Esophagus squamous epithelium (tissue), 5 donors: ENCODE data around the gene PALM3. TPM values are rescaled to one million over a fixed set of nuclear protein-coding genes. Genes with fewer than 3 reads are reported as not detected.
A peak's percentile ranks its signal among the peaks of the same experiment; 100 is the strongest.

Source experiments
- DNase-seq: peaks from one replicate; lab custom pipeline; 2025; lab: John Stamatoyannopoulos, UW
- H3K27ac ChIP-seq, 4 donors: fragments of 200-600 bp; sonication (generic); one replicate each; pipeline ENCODE4 v1.5.1; 2016 to 2019; ENCODE audit warnings: mild to moderate bottlenecking in 1 of 4
- H3K27me3 ChIP-seq, 4 donors: fragments of 200-600 bp; sonication (generic); 1 replicate in 3 of 4; 2 replicates in 1 of 4; pipeline versions ENCODE4 v1.5.1 to v1.6.0; 2017 to 2021; ENCODE audit warnings: antibody characterized with exemption in 1 of 4
- H3K36me3 ChIP-seq, 3 donors: fragments of 200-600 bp; sonication (generic); one replicate each; pipeline ENCODE4 v1.5.1; 2016 to 2019
- H3K4me1 ChIP-seq, 3 donors: fragments of 200-600 bp; sonication (generic); one replicate each; pipeline ENCODE4 v1.5.1; 2017 to 2019
- H3K4me3 ChIP-seq, 4 donors: fragments of 200-600 bp; sonication (generic); 1 replicate in 3 of 4; 2 replicates in 1 of 4; pipeline ENCODE4 v1.5.1; 2016 to 2019; ENCODE audit warnings: mild to moderate bottlenecking in 2 of 4, moderate library complexity in 1 of 4
- H3K9me3 ChIP-seq, 3 donors: fragments of 200-600 bp; sonication (generic); one replicate each; pipeline ENCODE4 v1.5.1; 2016 to 2019
- CTCF ChIP-seq, 6 experiments: fragments of 450-650 bp in 4 of 6; fragments of 200-600 bp in 2 of 6; sonication (generic) in 2 of 6; IDR thresholded peaks; one replicate each; pipeline ENCODE4 v1.5.1; 2016 to 2019; ENCODE audit warnings: antibody characterized with exemption in 6 of 6, mild to moderate bottlenecking in 4 of 6, moderate library complexity in 4 of 6
- POLR2A ChIP-seq, 4 donors: fragments of 450-650 bp; IDR thresholded peaks; one replicate each; pipeline ENCODE4 v1.6.1; 2017; ENCODE audit warnings: antibody characterized with exemption in 4 of 4, mild to moderate bottlenecking in 4 of 4, moderate library complexity in 3 of 4
- WGBS, 2 donors: methylation state at CpG; one replicate each; pipeline ENCODE4 v1.1.5; 2018; 5-methylcytosine and 5-hydroxymethylcytosine counted together
- intact Hi-C: fragments of 100-400 bp; cut with DNase I; formaldehyde crosslinking; loops from one replicate; pipeline ENCODE4 v1.15.0; 2022
- total RNA-seq, 4 donors: library from RNA; depleted of rRNA; stranded (reverse); fragments of >200 nt; gene quantifications; one replicate each; pipeline ENCODE4 v1.1.0, GENCODE V29; 2016
- donor health status: DM: yes; HTN: yes; CAD: no.

The PALM3 gene
- total RNA-seq, 4 donors from 2014 or later, result not detected

DNA sequence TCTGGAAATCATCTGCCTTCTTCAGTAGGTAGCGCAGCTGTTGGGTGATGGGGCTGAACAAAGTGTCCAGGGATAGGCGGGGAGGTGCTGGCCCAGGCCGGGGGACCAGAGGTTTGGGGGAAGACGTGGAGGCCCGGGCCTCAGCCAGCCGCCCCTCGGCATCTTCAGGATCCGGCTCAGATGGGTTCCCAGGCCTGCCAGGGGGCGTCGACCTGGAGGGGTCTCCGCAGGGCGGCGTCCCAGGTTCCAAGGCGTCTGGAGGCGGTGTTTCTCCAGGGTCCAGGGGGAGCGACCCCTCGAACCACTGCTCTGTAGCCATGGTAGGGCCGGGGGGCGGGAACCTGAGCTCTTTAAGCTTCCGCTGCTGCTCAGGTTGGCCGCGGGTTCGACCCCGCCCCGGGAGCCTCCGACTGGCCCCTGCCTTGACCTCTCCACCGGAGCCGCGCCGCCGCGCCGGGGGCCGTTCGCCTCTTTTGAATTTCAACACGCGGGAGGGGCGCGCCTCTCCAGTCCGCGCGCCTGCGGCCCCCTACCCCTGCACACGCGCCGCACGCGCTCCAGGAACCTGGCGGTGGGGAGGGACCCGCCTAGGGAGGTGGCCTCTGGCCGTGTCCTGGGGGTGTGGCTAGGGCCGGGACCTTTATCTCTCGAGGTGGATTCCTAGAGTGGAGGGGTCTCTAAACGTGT, 23.6 kb upstream of the PALM3 start, which contains the start of gene C19orf67:
TSS of gene C19orf67 (minus strand) at position 475 of the 687 bp plus-strand sequence. CDS start at position 319, 156 bp downstream.
- DNase-seq, result no peak
- Histone ChIP-seq H3K27me3 (no peaks in the 10 kb centered on the region), H3K36me3 (peaks cover 0 to 26% (median 5%) of the 10 kb centered on the region in 3 donors), H3K4me1 (peaks cover 15 to 35% (median 18%) of the 10 kb centered on the region in 3 donors), H3K27ac (no peak within 1 kb of the TSS), H3K9me3 (no peaks in the 10 kb centered on the region), H3K4me3 (no peak within 1 kb of the TSS)
- 51 to 55% methylated on average over 3 to 4 of the region's 54 CpGs for WGBS, 2 donors
- TF ChIP-seq CTCF (IDR thresholded peaks at IDR 0.05) (no peak), POLR2A (IDR thresholded peaks at IDR 0.05) (no peak)
- intact Hi-C loops, result no loop called here

DNA sequence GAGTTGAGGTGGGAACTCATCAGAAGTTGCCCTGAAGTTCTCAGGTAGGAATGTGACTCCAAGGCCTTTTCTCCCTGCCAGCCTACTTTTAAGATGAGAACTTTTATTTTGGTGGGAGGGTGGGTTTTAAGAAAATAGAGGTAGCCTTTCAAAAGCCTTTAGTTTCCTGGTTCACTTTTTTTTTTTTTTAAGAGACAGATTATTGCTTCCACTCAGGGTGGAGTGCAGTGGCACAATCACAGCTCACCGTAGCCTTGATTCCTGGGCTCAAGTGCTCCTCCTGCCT, 20.7 kb upstream of the PALM3 start:
- intact Hi-C loops, result no loop called here
- no peak for DNase-seq
- no peaks in the 10 kb centered on the region for H3K27me3 ChIP-seq
- 33 to 36% methylated on average over 1 of the region's 1 CpG for WGBS, 2 donors
- no peaks in the 10 kb centered on the region for H3K9me3 ChIP-seq
- H3K36me3 ChIP-seq, result peaks cover 0 to 12% (median 0%) of the 10 kb centered on the region in 3 donors
- peaks cover 16 to 31% (median 19%) of the 10 kb centered on the region in 3 donors for H3K4me1 ChIP-seq
- H3K27ac ChIP-seq, result peak overlapping the region in 3 of 4 donors; percentile 93 to 97 (median 94)
- TF ChIP-seq POLR2A (IDR thresholded peaks at IDR 0.05) (no peak), CTCF (IDR thresholded peaks at IDR 0.05) (no peak)
- peak overlapping the region in 3 of 4 donors; percentile 75 to 81 (median 76) for H3K4me3 ChIP-seq

- DNase-seq, result no peak
- Histone ChIP-seq H3K4me1 (peaks cover 16 to 31% (median 19%) of the 10 kb centered on the region in 3 donors), H3K27me3 (no peaks in the 10 kb centered on the region), H3K36me3 (peaks cover 0 to 7% (median 0%) of the 10 kb centered on the region in 3 donors), H3K4me3 (peak overlapping the region; percentile 72 to 81 (median 76)), H3K27ac (peak overlapping the region; percentile 91 to 97 (median 94)), H3K9me3 (no peaks in the 10 kb centered on the region)
- 34 to 42% methylated on average over 6 to 10 of the region's 24 CpGs for WGBS, 2 donors
- TF ChIP-seq POLR2A (IDR thresholded peaks at IDR 0.05) (no peak), CTCF (IDR thresholded peaks at IDR 0.05) (no peak)
- intact Hi-C loops, result no loop called here
Measured at GRCh38 chr19:14081797-14082674, 20.2 kb upstream of the PALM3 start.

DNA sequence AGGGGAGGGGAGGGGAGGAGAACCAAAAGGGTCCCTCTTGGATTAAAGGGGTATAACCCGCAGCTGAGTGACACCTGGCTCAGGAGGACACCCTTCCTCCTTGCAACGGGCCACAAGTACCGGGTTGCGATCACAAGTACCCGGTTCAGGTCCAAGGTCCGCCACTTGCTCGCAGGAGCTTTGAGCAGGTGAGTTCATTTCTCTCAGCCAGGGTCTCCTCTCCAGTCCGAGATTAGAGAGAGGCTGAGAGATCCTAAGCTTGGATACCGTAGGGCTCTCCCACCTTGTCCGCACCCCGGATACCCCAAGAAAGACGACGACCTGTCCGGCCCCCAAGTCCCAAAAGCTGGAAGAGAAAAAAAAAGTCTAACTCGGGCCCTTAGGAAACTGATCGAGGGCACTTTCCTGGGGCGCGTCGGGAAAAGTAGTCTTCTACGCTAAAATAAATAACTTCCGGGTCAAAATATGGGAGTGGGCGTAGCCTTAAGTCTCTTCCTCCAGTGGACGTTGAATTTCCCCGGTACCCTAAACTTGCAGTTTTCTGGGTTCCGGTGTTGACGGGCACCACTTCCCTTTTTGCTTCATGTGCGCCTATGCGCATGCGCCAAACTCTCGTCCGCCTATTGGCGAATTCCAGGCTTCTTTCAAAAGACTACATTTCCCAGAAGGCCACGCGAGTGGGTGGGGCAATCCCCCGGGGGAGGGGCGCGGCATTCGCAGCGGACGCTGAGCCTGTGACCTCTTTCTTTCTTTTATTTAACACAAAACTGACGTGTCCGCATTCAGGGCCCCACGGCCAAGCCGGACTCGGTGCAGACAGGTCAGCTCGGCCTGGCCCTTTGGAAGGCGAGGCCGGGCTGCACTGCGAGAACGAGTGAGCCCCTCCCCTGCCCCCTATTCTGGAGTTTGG, 19.3 kb upstream of the PALM3 start:
- TF ChIP-seq POLR2A (IDR thresholded peaks at IDR 0.05), result peak in 3 of 4 donors; percentile 50 to 68 (median 66)
- peak in 2 of 6 experiments; percentile 13 to 31 for TF ChIP-seq CTCF (IDR thresholded peaks at IDR 0.05)
- peak overlapping the region; percentile 72 to 81 (median 76) for H3K4me3 ChIP-seq
- no peaks in the 10 kb centered on the region for H3K9me3 ChIP-seq
- peak; percentile 90 for DNase-seq
- WGBS, 2 donors, result 0 to 1% methylated on average over 31 to 37 of the region's 50 CpGs
- H3K27ac ChIP-seq, result peak overlapping the region; percentile 92 to 97 (median 94)
- peaks cover 16 to 31% (median 19%) of the 10 kb centered on the region in 3 donors for H3K4me1 ChIP-seq
- intact Hi-C loops, result no loop called here
- H3K36me3 ChIP-seq, result no peaks in the 10 kb centered on the region
- no peaks in the 10 kb centered on the region for H3K27me3 ChIP-seq
